Karpas-422 (cell line): Measurements from ENCODE around the gene KLF16. TPM values are rescaled to one million over a fixed set of nuclear protein-coding genes. Genes with fewer than 3 reads are reported as not detected.

Experiments
- DNase-seq: peaks from one replicate; pipeline ENCODE4 v3.0.0-alpha.2; 2015
- H2AFZ ChIP-seq: fragments of 200-600 bp; sonication (generic); 2 replicates; pipeline ENCODE4 v1.6.1; 2014; ENCODE audit warnings: antibody characterized with exemption, low read length, mixed read lengths
- H3K27ac ChIP-seq: fragments of 200-600 bp; sonication (generic); 2 replicates; pipeline ENCODE4 v1.5.1; 2014; ENCODE audit warnings: mild to moderate bottlenecking, low read length, moderate library complexity
- H3K27me3 ChIP-seq: fragments of 200-600 bp; sonication (generic); 2 replicates; pipeline ENCODE4 v1.6.1; 2014; ENCODE audit warnings: low read length, mixed read lengths
- H3K36me3 ChIP-seq: fragments of 200-600 bp; sonication (generic); 2 replicates; pipeline ENCODE4 v1.6.1; 2014; ENCODE audit warnings: low read length, mixed read lengths; ENCODE audit not compliant: insufficient read depth
- H3K4me1 ChIP-seq: fragments of 200-600 bp; sonication (generic); 2 replicates; pipeline ENCODE4 v1.6.1; 2014; ENCODE audit warnings: mild to moderate bottlenecking, low read length, mixed read lengths
- H3K4me2 ChIP-seq: fragments of 200-600 bp; sonication (generic); 2 replicates; pipeline ENCODE4 v1.6.1; 2014; ENCODE audit warnings: low read length, low read depth, mild to moderate bottlenecking; ENCODE audit not compliant: poor library complexity, severe bottlenecking
- H3K4me3 ChIP-seq: fragments of 200-600 bp; sonication (generic); 2 replicates; pipeline ENCODE4 v1.5.1; 2014; ENCODE audit warnings: mild to moderate bottlenecking, antibody characterized with exemption, low read length, mixed read lengths
- H3K79me2 ChIP-seq: fragments of 200-600 bp; sonication (generic); 2 replicates; pipeline ENCODE4 v1.6.1; 2014; ENCODE audit warnings: mild to moderate bottlenecking, low read length, mixed read lengths
- H3K9ac ChIP-seq: fragments of 200-600 bp; sonication (generic); 2 replicates; pipeline ENCODE4 v1.6.0; 2014; ENCODE audit warnings: low read length
- H3K9me2 ChIP-seq: fragments of 200-600 bp; sonication (generic), shearing (Covaris generic); replicated peaks from 2 replicates; pipeline ENCODE4 v1.6.0; 2014; ENCODE audit warnings: mild to moderate bottlenecking, low read length, moderate library complexity; ENCODE audit not compliant: insufficient read depth
- H3K9me3 ChIP-seq: fragments of 300-700, 200-600 bp; sonication (generic); 2 replicates; pipeline ENCODE4 v1.6.1; 2014; ENCODE audit warnings: low read length, mixed read lengths
- H4K20me1 ChIP-seq: fragments of 200-600 bp; sonication (generic); 2 replicates; pipeline ENCODE4 v1.6.1; 2014; ENCODE audit warnings: mild to moderate bottlenecking, antibody characterized with exemption, low read length, low read depth; ENCODE audit not compliant: insufficient read depth
- total RNA-seq: library from RNA; depleted of rRNA; stranded (reverse); fragments of >200 nt; shearing (Covaris generic); gene quantifications from 2 replicates; pipeline ENCODE4 v1.2.3, GENCODE V29; 2014; ENCODE audit warnings: low replicate concordance

KLF16 gene
- total RNA-seq, 1 experiment from 2014 or later: 13.2 TPM

DNA sequence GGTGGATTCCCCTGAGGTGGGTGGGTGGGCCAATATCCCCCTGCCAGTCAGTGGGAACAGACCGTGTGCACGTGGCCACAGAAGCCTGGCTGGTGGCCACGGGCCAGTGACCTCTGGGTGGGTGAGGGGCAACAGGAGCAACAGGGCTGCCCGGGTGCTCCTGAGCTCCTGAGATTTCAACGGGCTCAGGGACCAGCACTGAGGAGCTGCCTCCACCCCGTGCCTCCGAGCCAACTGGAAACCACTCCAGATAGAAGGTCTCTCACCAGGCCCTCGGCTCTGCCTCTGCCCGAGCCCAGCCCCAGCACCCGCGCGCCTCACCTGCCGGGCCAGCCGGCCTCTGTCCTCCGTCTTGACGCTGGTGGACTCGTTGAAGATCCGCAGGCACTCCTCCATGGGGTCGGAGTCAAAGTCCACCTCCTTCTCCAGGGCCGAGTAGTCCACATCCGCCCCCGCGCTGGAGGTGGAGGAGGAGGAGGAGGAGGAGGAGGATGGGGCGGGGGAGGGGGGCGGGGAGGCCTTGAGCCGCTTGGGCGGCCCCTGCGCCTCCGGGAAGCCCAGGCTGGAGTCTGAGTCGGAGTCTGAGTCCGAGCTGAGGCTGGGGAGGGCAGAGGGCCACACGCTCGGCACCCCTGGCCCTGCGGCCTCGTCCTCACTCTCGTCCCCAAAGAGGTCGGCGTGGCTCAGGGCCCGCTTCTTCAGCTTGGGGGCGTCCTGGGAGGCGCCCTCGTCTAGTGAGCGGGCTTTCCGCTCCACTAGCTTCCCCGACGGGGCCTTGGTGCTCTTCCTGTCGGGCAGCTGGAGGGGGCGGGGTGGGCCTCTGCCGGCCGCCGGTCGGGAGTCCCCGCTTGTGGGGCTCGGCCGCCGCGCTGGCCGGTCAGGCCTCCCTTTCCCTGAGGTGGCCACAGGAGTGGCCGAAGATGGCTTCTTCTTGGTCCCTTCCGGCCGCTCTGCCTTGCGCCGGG lies 36.5 kb downstream of the KLF16 start:
- Histone ChIP-seq H2AFZ (no peak overlapping the region), H3K4me1 (peaks cover 4% of the 10 kb centered on the region; the same call in 1 of the 2 replicates), H3K9me3 (no peaks in the 10 kb centered on the region), H3K4me2 (no peak overlapping the region), H3K27ac (no peak overlapping the region), H4K20me1 (peaks cover 13% of the 10 kb centered on the region; the same call in 1 of the 2 replicates), H3K9ac (no peak overlapping the region), H3K4me3 (no peak overlapping the region), H3K36me3 (peaks cover 13% of the 10 kb centered on the region; the same call in 1 of the 2 replicates), H3K27me3 (no peaks in the 10 kb centered on the region), H3K9me2 (no peaks in the 10 kb centered on the region), H3K79me2 (peaks cover 24% of the 10 kb centered on the region)
- peak; percentile 52 for DNase-seq

DNA sequence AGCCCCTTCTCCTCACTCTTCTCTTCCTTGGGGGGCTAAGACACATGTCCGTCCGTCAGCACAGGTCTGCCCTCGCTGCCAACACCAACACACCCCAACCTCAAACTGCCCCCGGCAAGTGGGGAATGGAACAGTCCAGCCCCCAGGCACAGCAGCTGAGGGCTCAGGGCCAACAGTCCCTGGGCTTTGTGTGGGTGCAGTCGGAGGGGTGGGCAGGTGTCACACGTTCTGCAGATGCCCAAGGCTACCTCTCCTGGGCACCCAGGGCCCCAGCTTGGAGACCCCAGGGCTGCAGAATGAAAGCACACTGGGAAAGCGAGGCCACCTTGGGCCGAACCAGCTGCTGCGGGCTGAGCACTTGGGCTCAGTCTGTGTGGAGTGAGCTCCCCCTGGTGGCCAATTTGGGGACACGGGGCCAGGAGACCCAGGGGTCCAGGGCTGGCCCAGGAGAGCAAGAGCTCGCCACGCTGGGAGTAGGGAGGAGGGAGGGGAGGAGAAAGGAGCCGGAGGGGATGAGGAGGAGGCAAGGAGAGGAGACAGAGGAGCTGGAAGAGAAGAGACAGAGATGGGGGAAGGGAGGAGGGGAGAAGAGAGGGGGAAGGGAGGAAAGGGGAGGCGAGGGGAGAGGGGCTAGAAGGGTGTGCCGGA lies 37.3 kb downstream of the KLF16 start:
- Histone ChIP-seq H3K9me3 (no peaks in the 10 kb centered on the region), H4K20me1 (peaks cover 13% of the 10 kb centered on the region; the same call in 1 of the 2 replicates), H3K79me2 (peaks cover 20% of the 10 kb centered on the region), H3K27ac (no peak overlapping the region), H3K36me3 (peaks cover 13% of the 10 kb centered on the region; the same call in 1 of the 2 replicates), H3K27me3 (no peaks in the 10 kb centered on the region), H3K4me2 (no peak overlapping the region), H3K4me1 (peaks cover 4% of the 10 kb centered on the region; the same call in 1 of the 2 replicates), H3K9ac (no peak overlapping the region), H3K9me2 (no peaks in the 10 kb centered on the region), H3K4me3 (no peak overlapping the region), H2AFZ (no peak overlapping the region)
- peak; percentile 90 for DNase-seq

DNA sequence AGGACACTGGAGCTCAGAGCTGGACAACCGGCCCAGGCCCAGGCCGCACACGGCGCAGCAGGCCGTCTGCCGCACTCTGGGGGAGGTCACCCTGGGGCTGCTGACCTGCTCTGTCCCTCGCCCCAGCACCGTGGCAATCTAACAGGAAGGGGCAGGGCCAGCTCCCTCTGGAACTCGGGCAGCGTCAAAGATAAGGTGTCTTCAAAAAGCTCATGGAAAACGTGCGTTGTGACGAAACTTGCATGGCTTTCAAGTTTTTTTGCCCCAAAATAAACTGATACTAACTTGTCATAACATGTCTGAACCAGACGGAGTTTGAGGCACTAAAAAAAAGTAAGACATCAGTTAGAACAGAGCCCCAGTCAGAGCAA lies 39.1 kb downstream of the KLF16 start:
- Histone ChIP-seq H3K9me2 (no peaks in the 10 kb centered on the region), H3K79me2 (peaks cover 6% of the 10 kb centered on the region), H3K4me1 (peaks cover 4% of the 10 kb centered on the region; the same call in 1 of the 2 replicates), H3K27ac (no peak overlapping the region), H3K4me3 (no peak overlapping the region), H2AFZ (no peak overlapping the region), H3K27me3 (no peaks in the 10 kb centered on the region), H3K9me3 (no peaks in the 10 kb centered on the region), H3K36me3 (peaks cover 6% of the 10 kb centered on the region; the same call in 1 of the 2 replicates), H3K9ac (no peak overlapping the region), H3K4me2 (no peak overlapping the region), H4K20me1 (peaks cover 13% of the 10 kb centered on the region; the same call in 1 of the 2 replicates)
- no peak for DNase-seq

DNA sequence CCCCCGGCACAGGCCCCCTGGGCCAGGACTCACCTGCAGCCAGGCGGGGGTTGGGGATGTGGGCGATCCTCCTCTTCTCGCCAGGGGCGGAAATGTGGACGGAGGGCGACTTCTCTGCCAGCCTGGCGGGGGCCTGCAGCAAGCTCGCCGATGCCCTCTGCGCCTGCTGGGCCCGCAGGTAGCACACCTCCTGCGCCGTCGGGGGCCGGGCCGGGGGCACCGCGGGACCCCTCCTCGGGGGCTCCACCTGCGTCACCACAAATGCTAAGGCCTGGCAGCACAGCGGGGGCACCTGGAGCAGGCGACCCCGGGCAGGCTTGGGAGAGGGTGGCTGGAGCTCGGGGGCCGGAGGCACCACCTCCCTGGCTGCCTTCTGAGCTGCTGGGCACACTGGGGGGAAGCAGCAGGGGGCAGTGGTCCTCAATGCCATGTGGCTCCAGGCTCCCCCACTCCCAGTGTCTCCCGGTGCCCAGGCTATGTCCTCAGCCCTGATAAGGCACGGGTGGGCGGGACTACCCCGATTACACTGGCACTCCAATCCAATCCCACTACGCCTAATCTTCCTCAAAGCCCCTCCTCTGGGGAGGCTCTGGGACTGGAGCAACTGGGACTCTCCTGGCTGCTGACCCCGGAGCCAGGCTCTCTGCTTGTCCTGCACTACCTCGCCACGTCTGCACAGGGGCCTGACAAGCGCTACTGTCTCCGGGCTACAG lies 39.7 kb downstream of the KLF16 start:
- Histone ChIP-seq H3K27ac (no peak overlapping the region), H3K27me3 (no peaks in the 10 kb centered on the region), H3K9ac (no peak overlapping the region), H2AFZ (no peak overlapping the region), H3K36me3 (peaks cover 6% of the 10 kb centered on the region), H3K4me3 (no peak overlapping the region), H3K9me3 (no peaks in the 10 kb centered on the region), H3K9me2 (no peaks in the 10 kb centered on the region), H4K20me1 (peaks cover 13% of the 10 kb centered on the region; the same call in 1 of the 2 replicates), H3K79me2 (peaks cover 6% of the 10 kb centered on the region), H3K4me1 (peaks cover 4% of the 10 kb centered on the region; the same call in 1 of the 2 replicates), H3K4me2 (no peak overlapping the region)
- DNase-seq: no peak

DNA sequence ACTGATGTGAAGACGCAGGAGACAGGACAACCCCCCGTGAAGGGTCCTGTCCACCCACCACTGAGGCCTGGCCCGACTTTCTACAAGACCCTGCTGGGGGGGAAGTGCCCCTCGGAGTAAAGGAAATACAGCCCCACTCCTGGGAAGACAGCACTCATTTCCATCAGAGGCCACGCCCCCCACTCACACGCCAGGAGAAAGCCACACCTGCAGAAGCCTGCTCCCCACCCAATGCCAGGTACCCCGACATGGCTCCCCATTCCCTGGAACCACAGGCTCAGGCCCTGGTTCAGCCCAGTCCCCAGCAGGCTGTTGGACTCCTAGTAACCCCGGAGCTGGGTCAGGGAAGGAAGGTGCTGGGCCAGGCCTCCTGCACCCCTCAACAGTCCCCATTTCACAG lies 40.4 kb downstream of the KLF16 start:
- Histone ChIP-seq H3K9me3 (no peaks in the 10 kb centered on the region), H3K27ac (no peak overlapping the region), H3K36me3 (peaks cover 6% of the 10 kb centered on the region), H3K4me2 (no peak overlapping the region), H3K79me2 (peaks cover 6% of the 10 kb centered on the region), H3K27me3 (no peaks in the 10 kb centered on the region), H3K9ac (no peak overlapping the region), H2AFZ (no peak overlapping the region), H3K9me2 (no peaks in the 10 kb centered on the region), H4K20me1 (peaks cover 13% of the 10 kb centered on the region; the same call in 1 of the 2 replicates), H3K4me1 (peaks cover 4% of the 10 kb centered on the region; the same call in 1 of the 2 replicates), H3K4me3 (no peak overlapping the region)
- no peak for DNase-seq

DNA sequence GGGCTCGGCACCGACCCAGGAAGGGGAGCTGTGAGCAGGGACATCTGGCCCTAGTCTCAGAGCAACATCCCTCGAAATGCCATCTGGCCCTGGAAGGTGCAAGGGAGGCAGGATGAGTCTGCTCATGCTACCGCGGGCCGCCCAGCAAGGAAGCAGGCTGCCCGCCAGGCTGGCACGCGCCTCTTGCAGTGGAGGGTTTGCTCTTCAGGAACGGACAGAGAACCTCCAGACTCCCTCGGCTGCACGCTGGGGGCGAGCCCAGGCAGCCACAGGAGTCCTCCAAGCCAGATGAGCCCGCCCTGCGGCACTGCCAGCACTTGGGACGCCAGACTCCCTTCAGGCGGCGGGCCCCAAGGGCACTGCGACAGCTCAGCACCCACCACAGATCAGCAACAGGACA lies 41.2 kb downstream of the KLF16 start:
- no peaks in the 10 kb centered on the region for H3K9me2 ChIP-seq
- 0 out of 2 replicates have a peak, but pooled peaks cover 13% of the 10 kb centered on the region for H4K20me1 ChIP-seq
- H2AFZ ChIP-seq: no peak overlapping the region
- no peak overlapping the region for H3K4me3 ChIP-seq
- H3K27me3 ChIP-seq: no peaks in the 10 kb centered on the region
- H3K4me2 ChIP-seq: no peak overlapping the region
- no peak for DNase-seq
- no peak overlapping the region for H3K9ac ChIP-seq
- H3K9me3 ChIP-seq: no peaks in the 10 kb centered on the region
- peaks cover 6% of the 10 kb centered on the region for H3K36me3 ChIP-seq
- H3K27ac ChIP-seq: no peak overlapping the region
- peaks cover 6% of the 10 kb centered on the region for H3K79me2 ChIP-seq
- H3K4me1 ChIP-seq: peaks cover 2% of the 10 kb centered on the region; the same call in 1 of the 2 replicates

DNA sequence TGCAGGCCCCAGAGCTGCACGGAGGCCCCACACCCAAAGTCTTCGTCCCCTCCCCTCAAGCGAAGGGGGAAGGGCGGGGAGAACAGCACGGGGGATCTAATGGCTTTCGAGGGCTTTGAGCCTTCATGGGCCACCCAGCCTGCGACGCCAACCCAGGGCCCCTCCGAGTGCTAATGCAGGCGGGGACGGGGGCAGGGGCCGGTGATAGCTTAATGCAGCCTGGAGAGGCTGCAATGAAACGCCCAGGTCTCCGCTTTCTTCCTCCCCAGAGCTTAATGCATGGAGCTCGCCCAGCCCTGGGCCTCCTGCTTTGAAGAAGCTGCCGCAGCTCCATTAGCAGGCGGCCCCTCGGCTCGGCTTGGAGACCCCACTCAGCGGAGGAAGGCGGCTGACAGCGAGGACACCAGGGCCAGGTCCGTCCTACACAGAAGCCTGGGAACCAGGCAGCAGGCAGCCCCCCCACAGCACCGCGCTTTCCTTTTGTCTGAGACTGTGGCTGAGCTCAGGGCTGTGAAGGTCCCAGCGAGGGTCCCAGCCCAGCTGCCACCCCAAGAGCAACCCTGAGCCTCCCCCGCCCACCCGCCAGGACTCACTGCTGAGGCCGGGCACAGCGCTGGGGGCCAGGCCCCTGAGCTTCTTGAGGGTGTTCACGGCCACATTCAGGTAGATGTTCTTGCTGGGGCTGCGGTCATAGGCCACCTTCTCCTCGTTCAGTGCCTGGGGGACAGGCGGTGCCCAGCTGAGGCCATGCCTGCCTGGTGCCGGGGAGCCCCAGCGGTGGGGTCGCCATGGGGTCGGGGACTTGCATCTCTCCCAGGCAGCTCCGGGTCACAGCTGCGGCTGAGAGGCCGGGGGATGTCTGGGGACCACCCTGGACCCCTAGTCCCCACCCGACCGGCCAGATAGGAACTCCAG lies 43.8 kb downstream of the KLF16 start:
- Histone ChIP-seq H3K4me1 (no peaks in the 10 kb centered on the region), H3K4me2 (no peak overlapping the region)

More for the DNA sequence above, 43.8 kb downstream of the KLF16 start:
- H3K9me2 ChIP-seq: no peaks in the 10 kb centered on the region
- no peaks in the 10 kb centered on the region for H3K79me2 ChIP-seq
- H3K27ac ChIP-seq: no peak overlapping the region
- H4K20me1 ChIP-seq: 0 out of 2 replicates have a peak, but pooled peaks cover 9% of the 10 kb centered on the region
- no peak for DNase-seq
- no peak overlapping the region for H2AFZ ChIP-seq
- H3K9ac ChIP-seq: no peak overlapping the region
- H3K4me3 ChIP-seq: no peak overlapping the region
- H3K27me3 ChIP-seq: no peaks in the 10 kb centered on the region
- H3K9me3 ChIP-seq: no peaks in the 10 kb centered on the region
- H3K36me3 ChIP-seq: peaks cover 6% of the 10 kb centered on the region
